ENCODE measurements around the gene ELAVL2.

Gene ELAVL2

DNA sequence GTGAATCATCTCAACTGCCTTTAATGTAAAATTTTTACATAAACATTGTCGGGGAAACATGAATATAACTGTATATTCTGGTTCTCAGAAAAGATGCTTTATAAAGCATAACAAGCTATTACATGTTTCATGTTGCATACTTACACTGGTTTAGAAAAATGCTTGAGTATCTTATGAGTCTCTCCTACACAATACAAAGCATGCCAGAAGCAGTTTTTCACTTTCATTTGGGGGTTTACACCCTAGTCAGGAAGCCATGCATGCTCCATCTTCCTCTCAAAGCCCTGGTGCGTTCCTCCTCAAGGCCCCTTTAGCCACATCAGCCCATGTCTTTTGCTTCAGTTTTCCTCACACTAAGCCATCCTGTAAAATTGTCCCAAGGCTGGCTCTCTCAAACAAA, 22.8 kb downstream of the ELAVL2 start:
- no peak for FAIRE-seq
- no peak for DNase-seq (ENCODE audit: insufficient read length, low spot score)
- TF ChIP-seq, protein P1, sequence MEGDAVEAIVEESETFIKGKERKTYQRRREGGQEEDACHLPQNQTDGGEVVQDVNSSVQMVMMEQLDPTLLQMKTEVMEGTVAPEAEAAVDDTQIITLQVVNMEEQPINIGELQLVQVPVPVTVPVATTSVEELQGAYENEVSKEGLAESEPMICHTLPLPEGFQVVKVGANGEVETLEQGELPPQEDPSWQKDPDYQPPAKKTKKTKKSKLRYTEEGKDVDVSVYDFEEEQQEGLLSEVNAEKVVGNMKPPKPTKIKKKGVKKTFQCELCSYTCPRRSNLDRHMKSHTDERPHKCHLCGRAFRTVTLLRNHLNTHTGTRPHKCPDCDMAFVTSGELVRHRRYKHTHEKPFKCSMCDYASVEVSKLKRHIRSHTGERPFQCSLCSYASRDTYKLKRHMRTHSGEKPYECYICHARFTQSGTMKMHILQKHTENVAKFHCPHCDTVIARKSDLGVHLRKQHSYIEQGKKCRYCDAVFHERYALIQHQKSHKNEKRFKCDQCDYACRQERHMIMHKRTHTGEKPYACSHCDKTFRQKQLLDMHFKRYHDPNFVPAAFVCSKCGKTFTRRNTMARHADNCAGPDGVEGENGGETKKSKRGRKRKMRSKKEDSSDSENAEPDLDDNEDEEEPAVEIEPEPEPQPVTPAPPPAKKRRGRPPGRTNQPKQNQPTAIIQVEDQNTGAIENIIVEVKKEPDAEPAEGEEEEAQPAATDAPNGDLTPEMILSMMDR (IDR thresholded peaks at IDR 0.05; ENCODE audit: insufficient read depth, missing control alignments): no peak

DNA sequence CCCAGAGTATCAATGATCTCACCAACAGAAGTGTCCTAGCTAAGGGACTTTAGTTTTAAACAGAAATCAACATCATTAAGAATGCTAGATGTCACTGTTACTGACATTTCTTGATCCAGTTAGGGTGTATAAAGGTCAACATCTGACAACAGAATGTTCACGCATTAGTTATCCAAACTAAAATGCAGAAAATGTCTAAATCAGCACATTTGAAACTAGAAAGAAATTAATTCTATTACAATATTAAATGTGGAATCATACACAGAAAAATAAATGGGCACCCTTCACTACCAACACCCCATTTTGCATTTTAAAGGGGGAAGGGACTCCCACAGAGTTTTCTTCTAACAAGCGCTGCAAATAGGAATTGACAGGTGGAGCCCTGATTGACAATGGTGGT, 24.5 kb downstream of the ELAVL2 start:
- TF ChIP-seq, protein P1 (IDR thresholded peaks at IDR 0.05; ENCODE audit: insufficient read depth, missing control alignments): no peak

DNA sequence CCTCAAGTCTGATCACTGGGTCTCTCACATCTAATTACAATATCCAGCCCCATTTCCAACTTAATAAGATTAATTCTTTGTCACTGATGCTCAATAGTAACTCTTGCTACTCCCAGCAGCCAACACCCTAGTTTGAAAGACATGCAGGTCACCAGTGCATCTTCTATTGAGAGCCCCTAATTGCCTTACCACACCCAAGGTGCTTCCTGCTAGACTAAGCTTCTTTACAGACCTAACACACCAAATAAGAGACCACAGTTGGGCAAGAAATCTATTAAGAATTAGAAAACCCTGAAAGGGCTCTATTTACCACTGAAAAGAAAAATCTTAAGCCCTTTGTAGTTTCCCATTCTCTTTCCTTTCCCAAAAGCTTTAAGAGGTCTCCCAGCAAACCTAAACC, 26.5 kb downstream of the ELAVL2 start:
- FAIRE-seq (no peak), DNase-seq (ENCODE audit: insufficient read length, low spot score) (no peak)
- TF ChIP-seq, protein P1 (IDR thresholded peaks at IDR 0.05; ENCODE audit: insufficient read depth, missing control alignments): no peak

More for the DNA sequence above, 24.5 kb downstream of the ELAVL2 start:
- FAIRE-seq (no peak), DNase-seq (ENCODE audit: insufficient read length, low spot score) (no peak)

DNA sequence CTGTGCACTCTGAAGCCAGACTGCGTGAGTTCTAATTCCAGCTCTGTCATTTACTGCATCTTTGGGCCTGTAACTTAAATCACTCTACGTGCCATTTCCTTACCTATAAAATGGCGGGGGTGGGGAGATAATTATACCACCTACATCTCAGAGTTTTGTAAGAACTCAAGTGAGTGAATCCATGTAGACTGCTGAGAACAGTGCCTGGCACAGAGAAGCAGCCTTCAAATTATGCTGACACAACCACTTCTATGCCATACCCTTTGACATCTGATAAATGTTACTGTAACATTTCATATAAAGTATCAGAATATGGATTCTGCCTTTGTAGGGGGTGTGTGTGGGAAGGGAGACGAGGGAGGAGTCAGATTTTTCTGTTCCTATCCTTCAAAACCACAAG, 27.7 kb downstream of the ELAVL2 start:
- no peak for FAIRE-seq
- TF ChIP-seq, protein P1 (IDR thresholded peaks at IDR 0.05; ENCODE audit: insufficient read depth, missing control alignments): no peak
- DNase-seq (ENCODE audit: insufficient read length, low spot score): no peak

DNA sequence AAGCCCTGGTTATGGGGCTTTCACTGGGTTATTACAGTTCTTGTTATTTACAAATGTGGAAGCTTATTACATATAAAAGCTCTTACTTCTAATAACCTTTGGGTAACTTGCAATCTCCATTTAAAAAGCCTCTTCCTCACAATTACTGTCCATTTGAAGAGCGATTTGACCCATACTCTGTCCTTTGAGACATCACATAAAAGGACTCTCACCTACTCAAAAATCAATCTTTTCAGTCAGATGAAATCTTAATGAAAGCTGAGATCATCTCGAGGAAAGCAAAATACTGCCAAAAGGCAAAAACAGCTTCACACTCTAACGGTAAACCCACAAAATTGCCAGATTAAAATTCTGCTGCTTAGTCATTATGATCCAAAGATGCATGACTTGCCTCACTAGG, 29.8 kb downstream of the ELAVL2 start:
- TF ChIP-seq, protein P1 (IDR thresholded peaks at IDR 0.05; ENCODE audit: insufficient read depth, missing control alignments): no peak
- DNase-seq (ENCODE audit: insufficient read length, low spot score): no peak
- FAIRE-seq: no peak

DNA sequence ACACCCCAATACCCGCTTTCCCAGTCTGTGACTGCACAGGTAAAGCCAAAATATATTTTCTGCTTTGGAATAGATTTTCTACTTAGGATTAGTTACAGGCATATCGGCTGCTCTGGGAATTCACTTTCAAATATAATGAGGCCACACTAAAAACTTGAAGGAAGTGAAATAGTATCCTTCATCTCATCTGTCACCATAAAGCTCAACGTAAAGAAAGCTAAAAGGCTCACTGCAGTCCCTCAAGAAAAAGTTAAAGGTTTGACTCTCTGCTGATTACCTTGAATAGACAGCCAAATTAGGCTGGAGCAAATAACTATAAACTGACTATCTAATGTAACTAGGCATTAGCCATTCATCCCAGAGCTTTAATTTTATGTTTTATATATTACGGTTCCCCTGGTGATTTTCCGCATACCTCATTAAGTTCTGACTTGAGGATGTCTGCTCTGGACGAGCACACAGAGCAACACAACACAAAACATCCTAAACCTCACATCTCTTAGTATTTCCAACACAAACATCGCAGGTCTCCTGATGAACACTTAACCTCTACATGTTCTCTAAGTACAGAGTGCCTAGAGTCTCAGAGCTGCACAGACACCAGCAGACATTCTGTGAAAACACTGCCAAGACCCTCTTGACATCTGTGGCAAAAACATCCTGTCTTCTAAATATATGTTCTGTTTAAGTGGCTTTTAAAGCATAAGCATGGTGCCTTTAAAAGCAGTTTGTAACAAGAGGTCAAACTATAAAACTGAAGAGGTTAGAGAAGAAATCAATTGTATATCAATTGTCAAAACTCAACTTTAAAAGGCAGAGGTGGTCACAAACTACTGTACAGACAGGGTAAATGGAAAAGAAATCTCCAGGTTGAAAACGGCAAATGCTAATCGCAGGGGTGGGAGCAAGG, 35.4 kb downstream of the ELAVL2 start:
- TF ChIP-seq, protein P1 (IDR thresholded peaks at IDR 0.05; ENCODE audit: insufficient read depth, missing control alignments): no peak
- no peak for DNase-seq (ENCODE audit: insufficient read length, low spot score)
- no peak for FAIRE-seq

Measured in D721Med (cell line).